CD4-positive, alpha-beta T cell treated with Interleukin-17A for 4 hours (primary cell): ENCODE measurements around the gene IL2RA.
"Not testable (repeated sequence)": the region's sequence is repeated elsewhere in the genome, so short reads cannot be mapped to it uniquely, and the experiment has no call there.

Experiments
- DNase-seq: peaks from one replicate; pipeline ENCODE4 v3.0.0-alpha.2; 2020; ENCODE audit warnings: mixed read lengths

Gene IL2RA

DNA sequence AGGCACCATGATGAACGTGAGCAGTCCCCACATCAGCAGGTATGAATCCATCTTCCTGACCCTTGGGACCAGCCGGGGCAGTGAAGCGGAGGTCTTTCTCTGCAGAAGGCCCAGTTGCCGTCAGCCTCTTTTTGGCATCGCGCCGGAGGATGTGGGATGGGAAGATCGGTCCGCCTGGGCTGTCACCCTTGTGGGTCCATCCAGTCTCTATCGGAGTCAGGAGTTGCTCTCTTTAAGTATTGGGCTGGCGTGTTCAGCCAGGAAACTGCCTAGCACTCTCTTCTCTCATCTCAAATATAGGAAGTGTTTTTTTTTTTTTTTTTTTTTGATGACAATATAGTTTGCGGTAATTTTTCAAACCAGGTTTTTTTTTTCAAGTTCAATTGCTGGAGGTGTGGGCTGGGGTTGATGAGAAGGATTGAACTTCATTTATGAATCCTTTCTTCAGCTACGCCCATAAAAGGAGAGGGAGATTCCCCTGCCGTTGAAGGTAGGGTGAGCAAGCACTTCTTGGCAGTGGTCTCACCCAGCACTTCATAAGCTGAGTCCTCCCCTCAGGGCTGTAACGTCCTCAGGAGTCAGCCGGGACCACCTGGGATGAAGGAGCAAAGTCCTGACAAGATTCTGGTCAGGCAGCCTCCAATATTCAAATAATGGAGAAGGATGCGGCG, at the start of gene IL2RA:
Gene IL2RA (minus strand): TSS at position 267 of the 671 bp plus-strand sequence. CDS start 216 bp downstream, at position 51.
- DNase-seq = peak; percentile 52

DNA sequence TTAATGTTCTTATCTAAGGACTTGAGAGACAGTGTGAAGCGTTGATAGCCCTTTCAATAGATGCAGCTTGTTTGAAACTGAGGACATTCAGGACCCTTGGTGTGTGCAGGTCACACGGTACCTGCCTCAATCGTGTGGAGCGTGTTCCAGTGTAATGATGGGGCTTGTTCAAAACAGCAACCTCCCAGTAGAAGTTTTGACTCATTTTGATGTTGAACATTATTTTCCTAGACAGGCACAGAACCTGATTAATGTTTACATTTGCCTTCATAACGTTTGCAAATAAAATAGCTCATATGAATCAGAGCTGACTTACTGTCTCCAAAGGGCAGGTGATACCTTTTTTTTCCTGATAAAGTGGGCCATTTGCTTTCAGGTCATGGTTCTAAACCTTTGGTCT, 48.0 kb upstream of the IL2RA start:
- DNase-seq = no peak

DNA sequence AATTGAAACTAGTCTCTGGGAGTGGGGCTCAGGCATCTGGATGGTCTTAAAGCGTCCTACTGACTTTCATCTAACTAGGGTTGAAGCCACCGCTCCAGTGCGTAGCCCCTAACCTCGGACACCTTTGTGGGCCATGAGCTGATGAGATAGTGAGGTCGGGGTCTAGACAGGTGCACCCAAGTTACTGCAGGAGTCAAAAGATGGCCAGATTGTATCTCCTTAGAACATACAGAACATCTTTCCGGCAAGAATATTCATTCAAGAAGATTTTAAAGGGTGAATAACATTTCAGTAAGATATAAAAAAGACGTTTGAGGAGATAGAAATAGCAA, 47.2 kb upstream of the IL2RA start:
- DNase-seq = no peak

DNA sequence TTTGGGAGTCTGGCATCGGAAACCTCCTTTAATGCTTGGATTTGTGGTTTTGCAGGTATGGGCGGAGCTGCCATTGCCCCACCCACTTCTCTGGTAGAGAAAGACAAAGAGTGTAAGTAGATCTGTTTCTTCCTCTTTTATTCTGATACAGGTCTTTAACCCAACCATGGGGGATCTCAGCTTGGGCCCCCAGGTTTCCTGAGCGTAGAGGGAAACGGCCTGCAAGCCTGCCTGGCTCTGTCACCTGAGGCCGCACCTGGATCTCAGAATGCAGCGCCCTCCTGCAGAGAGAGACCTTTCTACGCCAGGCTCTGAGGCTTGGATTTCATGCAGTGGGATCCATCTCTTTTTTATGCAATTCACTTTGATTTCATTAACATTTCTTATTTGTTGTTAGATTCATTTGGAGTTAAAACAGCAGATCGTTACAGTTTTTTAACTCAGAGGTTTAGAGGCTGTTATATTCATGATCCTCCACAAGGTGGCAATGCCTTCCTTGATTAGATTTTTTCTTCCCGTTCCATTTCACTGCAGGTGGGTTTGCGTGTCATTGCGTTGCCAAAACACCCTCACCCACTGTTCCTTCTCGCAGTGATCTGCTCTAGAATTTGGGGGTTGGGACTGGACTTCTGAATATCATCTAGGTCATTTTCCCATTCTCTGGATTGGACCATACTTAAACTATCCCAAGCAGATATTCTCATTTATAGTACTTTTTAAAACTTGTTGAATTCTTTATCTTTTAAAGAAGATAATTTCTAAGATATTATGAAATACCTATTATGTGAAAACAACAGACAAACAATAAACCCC, 46.7 kb upstream of the IL2RA start:
- DNase-seq = peak; percentile 56

DNA sequence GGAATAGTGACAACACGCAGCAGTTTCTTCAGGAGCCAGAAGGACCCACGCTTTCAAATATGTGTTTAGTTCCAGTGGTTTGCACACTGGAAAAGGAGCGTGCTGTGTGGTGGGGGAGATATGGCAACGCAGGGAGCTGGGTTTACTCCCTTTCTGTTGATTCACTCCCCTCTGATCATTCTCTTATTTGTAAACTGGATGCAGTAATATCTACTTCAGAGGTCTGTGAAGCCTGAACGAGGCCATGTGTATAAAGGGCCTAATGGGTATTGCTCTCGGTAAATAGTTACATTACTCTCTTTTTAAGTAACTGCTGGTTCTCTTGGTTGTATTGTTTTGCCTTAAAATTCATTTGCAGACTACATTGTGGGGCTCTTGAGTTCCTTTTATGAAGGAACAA, 45.9 kb upstream of the IL2RA start:
- DNase-seq = no peak

DNA sequence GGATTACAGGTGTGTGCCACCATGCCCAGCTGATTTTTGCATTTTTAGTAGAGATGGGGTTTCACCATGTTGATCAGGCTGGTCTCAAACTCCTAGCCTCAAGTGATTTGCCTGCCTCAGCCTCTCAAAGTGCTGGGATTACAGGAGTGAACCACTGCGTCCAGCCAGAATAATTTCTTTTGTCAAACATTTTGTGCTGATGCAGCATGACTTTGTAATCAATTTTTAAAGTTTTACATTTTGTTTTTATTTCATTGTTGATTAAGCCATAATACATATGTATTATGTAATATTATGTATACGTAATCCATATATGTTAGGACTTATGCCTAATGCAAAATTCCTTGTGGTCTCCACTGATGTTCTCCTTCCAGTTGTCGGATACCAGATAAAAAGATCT, 45.4 kb upstream of the IL2RA start:
- DNase-seq = not testable (repeated sequence)

DNA sequence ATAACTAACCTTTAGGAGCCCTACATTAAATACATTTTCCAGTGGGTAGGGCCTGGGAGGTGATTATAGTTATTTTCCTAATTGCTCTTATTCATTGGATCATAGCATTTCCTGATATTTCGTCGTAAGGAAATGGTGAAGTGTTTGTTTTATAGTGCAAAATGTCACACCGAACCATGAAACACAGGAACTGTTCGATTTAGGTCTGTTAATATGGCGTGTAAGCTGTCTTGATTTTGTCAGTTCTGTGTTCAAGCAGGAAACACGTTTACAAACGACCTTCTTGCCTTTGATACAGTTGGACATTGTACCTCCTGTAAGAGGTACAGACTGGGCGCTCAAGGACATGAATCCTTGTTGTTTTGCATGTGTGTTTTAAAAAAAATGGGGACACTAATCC, 41.4 kb upstream of the IL2RA start:
- no peak for DNase-seq

DNA sequence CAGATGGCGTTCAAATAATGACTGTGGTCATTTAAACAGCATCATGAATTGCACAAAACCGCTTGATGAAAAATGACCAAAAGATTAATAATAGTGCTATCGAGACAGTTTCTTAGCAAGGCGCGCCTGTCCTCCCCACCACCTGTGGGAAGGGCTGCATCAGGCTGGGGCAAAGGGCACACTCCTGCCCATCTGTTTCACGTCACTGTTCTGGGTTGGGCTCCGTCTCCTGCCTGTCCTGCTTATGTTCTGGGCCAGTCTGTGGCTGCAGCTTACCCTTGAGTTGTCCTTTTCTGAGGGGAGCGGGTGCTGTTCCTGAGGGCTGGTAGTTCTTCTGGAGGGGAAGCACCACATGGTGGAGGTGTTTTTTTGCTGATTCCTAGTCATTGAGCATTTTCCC, 40.0 kb upstream of the IL2RA start:
- DNase-seq = no peak

DNA sequence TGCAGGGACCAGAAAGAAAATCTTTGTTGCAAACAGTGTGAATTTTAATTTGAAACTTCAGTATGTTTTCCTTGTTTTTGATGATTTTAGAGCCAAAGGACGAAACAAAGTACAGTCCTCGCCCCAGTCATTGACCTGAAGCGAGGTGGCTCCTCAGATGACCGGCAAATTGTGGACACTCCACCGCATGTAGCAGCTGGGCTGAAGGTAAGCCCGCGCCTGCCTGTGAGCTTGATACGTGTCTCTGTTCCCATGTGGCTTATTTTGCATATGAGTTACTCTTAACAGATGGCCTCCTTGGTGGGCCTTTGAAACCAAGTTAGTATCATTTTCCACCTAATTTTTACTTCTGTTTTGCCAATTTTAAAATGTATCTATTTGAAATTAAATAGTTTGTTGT, 39.0 kb upstream of the IL2RA start:
- no peak for DNase-seq

DNA sequence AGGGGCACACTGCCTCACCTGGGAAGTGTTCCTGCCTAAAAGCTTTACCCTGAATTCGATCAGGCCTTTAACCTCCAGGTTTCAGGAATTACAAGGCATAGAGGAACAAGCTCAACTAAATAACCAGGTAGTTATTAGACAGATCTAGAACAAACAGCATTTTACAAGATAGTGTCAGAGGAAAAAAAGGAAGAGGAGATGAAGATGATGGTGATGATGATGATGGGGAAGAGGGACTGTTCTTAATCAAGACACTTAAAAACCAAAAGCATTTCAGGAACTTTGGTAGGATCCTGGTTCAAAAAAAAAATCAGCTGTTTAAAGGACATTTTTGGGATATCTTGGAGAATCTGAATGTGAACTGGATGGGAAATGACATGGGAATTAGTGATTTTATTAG, 38.2 kb upstream of the IL2RA start:
- no peak for DNase-seq

DNA sequence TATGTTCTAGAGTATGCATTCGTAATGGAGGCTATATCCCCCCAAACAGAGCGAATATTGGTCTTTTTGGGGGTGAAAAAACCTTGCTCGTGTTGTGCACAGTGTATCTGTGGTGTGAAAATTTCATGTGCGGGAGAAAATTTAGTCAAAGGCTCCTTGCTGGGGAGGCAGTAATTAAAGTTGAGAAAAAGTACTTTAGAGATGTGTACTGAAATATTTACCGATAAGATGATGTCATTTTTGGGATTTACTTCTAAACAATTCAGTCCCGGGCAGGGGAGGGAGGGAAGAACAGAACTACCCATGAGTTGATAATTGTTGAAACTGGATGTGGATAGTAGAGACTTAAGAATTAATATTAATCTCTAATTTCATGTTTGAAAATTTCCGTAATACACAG, 36.0 kb upstream of the IL2RA start:
- DNase-seq = no peak

DNA sequence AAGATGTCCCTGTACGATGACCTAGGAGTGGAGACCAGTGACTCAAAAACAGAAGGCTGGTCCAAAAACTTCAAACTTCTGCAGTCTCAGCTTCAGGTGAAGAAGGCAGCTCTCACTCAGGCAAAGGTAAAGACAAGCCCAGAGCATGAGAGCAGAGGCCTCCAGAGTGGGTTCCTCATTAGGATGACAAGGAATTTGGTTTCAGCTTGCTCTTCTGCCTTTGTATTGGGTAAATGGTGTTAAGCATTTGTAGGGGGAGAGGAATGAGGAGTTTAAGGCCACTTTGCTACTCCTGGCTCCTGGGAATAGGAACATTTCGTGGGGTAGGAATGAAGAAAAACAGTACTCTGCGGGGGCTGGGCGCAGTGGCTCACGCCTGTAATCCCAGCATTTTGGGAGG, 34.9 kb upstream of the IL2RA start:
- no peak for DNase-seq

DNA sequence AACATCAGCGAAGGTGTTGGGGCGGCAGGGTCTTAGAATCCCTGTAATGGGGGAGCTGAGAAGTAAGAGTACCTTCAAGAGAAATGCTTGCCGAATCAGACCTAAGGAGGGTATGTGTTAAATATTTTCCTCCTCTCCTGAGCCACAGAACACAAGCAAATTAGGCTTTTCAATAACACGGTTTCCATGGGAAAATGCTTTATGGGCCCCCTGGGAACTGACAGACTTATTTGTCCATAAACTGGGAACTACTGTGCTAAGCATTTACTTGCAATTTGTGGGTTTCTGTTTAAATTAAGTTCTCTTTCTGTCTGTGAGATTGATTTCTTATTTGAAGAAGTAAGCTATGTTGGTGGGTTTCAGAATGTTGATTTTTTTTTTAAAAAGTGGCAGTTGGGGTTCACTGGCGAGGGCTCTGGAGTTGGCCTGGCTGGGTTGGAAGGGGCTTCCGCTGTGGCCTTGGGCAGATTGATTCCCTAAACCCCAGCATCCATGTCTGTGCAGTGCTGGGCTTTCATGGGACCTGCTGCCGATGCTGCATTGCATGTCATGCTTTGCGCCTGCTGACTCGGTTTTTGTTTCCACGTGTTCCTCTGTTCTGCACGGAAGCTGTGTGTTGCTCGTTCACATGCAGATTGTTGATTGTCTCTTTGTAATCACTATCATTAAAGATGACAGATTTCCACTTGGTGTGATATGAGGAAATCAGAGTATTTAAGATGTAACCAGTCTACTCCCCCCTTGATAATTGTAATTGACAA, 33.8 kb upstream of the IL2RA start:
- DNase-seq = no peak

DNA sequence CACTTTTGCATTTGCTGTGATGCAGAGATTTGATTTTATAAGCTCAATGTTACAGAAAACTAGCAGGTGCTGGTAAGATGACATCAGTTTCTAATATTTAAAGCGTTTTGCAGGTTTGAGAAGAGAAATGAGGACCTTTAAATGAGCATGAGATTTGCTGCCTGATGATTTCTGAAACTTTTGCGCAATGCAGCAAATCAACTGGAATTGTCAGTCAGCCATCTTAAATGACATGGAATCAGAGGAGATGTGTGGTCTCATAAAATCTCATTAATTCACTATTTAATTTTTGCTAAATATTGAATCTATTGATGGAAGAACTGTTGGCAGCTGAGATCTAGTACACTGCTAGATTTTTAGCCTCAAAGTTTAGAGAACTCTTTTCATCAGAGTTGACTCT, 30.6 kb upstream of the IL2RA start:
- no peak for DNase-seq

DNA sequence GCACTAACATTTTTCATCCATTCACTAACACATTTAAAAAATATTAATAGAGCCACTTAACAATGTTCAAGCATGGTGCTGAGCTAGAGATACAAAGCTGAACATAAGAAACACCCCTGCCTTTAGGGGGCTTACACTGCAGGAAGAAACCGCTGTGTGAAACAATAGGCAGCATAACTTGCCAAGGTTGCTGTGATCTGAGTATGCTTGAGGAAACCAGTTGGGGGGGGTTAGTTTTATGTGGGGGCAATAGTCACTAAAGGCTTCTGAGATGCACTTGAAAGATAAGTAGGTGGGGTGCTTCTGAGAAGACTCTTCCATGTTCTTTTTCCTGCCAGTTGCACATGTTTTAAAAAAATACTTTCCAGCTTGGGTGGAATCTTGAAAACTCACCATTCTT, 29.5 kb upstream of the IL2RA start:
- DNase-seq = no peak

DNA sequence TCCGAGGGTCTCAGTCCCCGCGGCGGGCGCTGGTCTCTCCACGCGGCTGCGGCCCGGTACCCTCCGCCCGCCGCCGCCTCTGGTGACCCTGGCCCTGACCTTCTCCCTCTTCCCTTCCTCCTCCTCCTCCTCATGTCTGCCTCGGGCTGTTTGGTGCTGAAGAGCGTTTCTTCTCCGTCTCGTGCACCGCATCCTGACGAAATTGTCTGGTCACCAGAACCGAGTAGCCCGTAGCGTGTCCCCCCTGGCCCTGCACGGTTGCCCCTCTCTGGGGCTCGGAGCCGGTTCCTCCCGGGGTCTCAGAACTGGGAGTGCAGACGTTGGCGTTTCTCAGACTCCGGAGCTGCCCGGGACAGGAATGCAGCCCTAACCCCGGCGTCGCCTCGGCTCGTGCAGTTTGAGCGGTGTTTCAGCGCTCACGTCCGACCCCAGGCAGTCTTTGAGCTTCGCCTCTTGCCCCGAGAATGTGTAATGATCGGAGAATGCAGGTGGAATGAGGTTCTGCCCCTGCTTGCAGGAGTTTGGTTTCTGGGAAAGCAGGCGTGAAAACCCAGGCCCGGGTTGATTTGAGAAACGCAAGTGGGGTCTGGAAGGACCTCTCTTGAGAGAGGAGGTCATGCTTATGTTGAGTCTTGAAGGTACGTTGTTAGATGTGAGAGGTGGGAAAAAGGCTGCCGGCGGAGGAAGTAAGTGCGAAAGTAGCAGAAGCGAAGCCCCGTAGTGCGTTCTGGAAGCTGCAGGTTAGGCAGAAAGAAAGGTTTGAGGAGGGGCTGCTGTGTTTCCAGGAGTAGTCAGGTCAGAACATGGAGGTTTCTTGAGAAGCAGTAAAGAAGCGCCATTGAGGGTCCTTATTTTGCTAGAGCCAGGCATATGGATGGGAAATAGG, 27.4 kb upstream of the IL2RA start:
- peak; percentile 31 for DNase-seq

DNA sequence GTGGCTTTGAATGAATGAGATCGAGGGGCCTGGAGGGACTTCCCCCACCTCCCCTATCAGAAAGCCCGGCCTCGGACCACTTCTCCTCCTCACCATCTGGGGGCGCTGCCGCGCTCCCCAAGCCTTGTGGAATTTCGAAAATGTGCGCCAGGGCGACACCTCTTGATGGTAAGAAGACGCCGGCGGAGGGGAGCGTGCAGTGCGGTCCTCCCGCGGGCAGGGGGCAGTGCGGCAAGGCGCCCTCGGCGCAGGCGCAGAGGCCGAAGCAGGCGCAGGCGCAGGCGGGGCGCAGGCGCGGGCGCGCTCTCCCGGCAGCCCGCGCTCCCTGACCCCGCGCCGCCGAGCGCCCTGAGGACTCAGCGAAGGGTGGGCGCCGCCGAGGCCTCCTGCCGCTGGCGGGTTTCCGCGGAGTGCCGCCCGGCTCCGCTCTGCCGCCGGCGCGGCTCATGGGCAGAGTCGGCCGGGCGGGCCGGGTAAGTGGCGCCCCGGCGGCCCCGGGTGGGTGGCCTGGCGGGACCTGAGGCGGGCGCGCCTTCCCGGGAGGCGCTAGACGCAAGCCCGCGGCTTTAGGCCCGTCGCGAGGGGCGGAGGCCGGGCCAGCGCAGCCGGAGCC, 26.7 kb upstream of the IL2RA start, which contains the start of gene RBM17:
Gene RBM17 (plus strand): TSS at position 314 of the 613 bp plus-strand sequence. CDS start 8,032 bp downstream, outside the sequence.
- DNase-seq = peak; percentile 96

DNA sequence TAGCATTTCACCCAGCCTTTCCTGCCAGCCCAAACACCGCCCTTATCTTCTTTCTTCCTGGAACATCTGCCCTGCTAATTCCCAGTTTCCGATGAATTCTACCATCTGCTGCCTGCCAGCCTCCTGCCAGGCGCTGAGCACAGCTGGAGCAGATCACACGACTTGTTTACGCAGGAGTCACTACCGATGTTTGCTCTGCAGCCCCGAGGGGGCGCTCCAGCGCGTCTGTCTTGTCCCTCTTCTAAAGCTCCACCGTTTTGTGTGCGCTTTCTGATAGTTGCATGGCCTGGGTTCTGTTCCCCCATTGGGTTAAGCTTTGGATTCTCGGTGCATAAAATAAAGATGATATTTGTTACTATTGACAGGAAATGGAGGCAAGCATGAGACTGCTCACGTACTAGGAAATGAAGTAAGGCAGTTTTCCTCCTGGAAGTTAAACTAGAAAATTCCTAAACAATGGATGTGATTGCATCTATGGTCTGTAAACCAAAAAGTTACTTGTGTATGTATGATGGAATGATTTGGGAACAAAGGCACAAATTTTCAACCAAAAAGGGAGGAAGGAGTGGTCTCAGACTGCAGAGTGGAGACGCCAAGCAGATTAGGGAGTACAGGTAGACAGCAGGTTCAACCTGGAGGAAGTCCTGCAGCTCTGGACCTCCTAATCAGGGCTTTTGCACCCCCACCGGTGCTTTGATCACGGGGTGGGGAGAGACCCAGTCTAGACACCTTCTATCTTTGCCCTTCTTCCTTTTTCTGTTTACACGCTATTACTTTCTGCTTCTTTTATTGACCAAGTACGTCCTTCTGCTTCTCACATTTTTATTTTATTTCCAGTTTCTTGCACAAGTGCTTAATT, 24.4 kb upstream of the IL2RA start:
- peak; percentile 90 for DNase-seq

DNA sequence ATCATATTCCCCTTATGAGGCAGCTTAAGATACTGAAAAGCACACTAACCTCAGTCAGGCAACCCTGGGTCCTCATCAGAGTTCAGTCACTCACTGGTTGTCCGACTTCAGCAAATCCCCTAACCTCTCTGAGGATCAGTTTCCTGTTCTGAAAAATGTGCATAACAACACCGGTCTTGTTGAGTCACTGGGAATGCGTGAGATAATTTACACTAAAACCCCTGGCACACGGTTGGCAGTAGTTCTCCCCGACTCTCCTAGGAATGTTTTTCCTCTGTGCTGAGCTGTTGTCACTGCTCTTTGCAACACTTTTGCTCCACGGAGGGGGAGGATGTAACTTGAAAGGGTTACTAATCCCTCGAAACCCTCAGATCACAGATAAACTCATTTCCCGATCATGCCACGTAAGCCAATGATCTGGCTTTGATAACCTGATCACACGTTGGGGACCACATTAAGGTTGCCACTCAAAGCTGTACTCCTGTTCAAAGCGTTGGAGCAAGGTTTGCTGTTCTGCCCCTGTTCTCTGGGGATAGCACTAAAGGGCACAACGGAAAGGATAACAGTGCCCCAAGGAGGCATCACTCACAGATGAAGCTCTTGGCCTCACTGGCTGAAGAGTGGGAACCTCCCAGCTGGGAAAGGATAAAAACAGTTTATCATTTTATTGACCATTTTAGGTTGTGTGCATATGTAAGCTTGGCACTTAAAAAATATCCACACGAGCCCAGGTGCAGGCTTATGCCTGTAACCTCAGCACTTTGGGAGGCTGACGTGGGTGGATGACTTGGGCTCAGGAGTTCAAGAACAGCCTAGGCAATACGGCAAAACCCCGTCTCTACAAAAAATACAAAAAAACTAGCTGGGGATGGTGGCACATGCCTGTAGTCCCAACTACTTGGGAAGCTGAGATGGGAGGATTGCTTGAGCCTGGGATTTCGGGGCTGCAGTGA, 21.6 kb upstream of the IL2RA start:
- DNase-seq = peak; percentile 64
